ENCODE data around the gene CNTF. TPM values are rescaled to one million over a fixed set of nuclear protein-coding genes. Genes with fewer than 3 reads are reported as not detected.

The CNTF gene
- total RNA-seq, 1 donor from 2014 or later, result 4.4 TPM

- H3K36me3 Mint-ChIP-seq (ENCODE audit: low read depth), result peaks cover 14% of the 10 kb centered on the region
- DNase-seq (ENCODE audit: low read depth, low spot score), result no peak
- no peak overlapping the region for H3K4me3 Mint-ChIP-seq
- no peak for TF ChIP-seq CTCF (conservative IDR thresholded peaks at IDR 0.05)
- no peaks in the 10 kb centered on the region for H3K4me1 Mint-ChIP-seq
- H3K9me3 Mint-ChIP-seq, result no peaks in the 10 kb centered on the region
- H3K27ac Mint-ChIP-seq (ENCODE audit: unreplicated experiment), result no peak overlapping the region
- no peaks in the 10 kb centered on the region for H3K27me3 Mint-ChIP-seq (ENCODE audit: low read depth)
Observed at GRCh38 chr11:58628446-58628845, 6.0 kb downstream of the CNTF start.

DNA sequence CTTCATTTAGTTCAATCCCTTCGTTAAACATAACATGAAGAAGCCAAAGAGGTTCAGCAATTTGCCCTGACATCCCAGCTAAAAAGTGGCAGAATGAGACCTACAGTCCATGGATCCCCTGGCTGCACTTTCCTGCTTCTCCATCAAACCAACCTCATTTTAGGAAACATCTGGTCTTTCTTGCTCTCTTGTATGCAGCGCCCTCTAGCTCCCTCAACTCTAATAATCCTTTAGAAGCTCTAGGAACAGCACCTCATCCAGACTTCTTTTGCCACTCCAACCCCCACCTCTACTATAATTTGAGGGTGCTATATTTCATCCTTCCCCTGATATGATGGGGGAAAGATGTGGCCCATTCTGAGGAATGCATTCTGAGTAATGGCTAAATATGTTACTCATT is 7.4 kb downstream of the CNTF start:
- DNase-seq (ENCODE audit: low read depth, low spot score), result no peak
- no peaks in the 10 kb centered on the region for H3K9me3 Mint-ChIP-seq
- H3K4me3 Mint-ChIP-seq, result no peak overlapping the region
- TF ChIP-seq CTCF (conservative IDR thresholded peaks at IDR 0.05), result peak; percentile 45
- H3K36me3 Mint-ChIP-seq (ENCODE audit: low read depth), result peaks cover 10% of the 10 kb centered on the region
- no peak overlapping the region for H3K27ac Mint-ChIP-seq (ENCODE audit: unreplicated experiment)
- H3K27me3 Mint-ChIP-seq (ENCODE audit: low read depth), result no peaks in the 10 kb centered on the region
- H3K4me1 Mint-ChIP-seq, result no peaks in the 10 kb centered on the region

- no peaks in the 10 kb centered on the region for H3K4me1 Mint-ChIP-seq
- H3K9me3 Mint-ChIP-seq, result no peaks in the 10 kb centered on the region
- peaks cover 8% of the 10 kb centered on the region for H3K36me3 Mint-ChIP-seq (ENCODE audit: low read depth)
- H3K4me3 Mint-ChIP-seq, result no peak overlapping the region
- DNase-seq (ENCODE audit: low read depth, low spot score), result no peak
- no peak overlapping the region for H3K27ac Mint-ChIP-seq (ENCODE audit: unreplicated experiment)
- H3K27me3 Mint-ChIP-seq (ENCODE audit: low read depth), result no peaks in the 10 kb centered on the region
- TF ChIP-seq CTCF (conservative IDR thresholded peaks at IDR 0.05), result no peak
Observed at GRCh38 chr11:58631378-58631777, 8.9 kb downstream of the CNTF start.

- H3K9me3 Mint-ChIP-seq, result no peaks in the 10 kb centered on the region
- no peak overlapping the region for H3K4me3 Mint-ChIP-seq
- TF ChIP-seq CTCF (conservative IDR thresholded peaks at IDR 0.05), result no peak
- no peak overlapping the region for H3K27ac Mint-ChIP-seq (ENCODE audit: unreplicated experiment)
- no peaks in the 10 kb centered on the region for H3K4me1 Mint-ChIP-seq
- DNase-seq (ENCODE audit: low read depth, low spot score), result no peak
- peaks cover 3% of the 10 kb centered on the region for H3K36me3 Mint-ChIP-seq (ENCODE audit: low read depth)
- H3K27me3 Mint-ChIP-seq (ENCODE audit: low read depth), result no peaks in the 10 kb centered on the region
Observed at GRCh38 chr11:58632510-58632909, 10.0 kb downstream of the CNTF start.

GRCh38 chr11:58636587-58636986 is 14.1 kb downstream of the CNTF start:
- DNase-seq (ENCODE audit: low read depth, low spot score), result no peak
- no peak for TF ChIP-seq CTCF (conservative IDR thresholded peaks at IDR 0.05)

DNA sequence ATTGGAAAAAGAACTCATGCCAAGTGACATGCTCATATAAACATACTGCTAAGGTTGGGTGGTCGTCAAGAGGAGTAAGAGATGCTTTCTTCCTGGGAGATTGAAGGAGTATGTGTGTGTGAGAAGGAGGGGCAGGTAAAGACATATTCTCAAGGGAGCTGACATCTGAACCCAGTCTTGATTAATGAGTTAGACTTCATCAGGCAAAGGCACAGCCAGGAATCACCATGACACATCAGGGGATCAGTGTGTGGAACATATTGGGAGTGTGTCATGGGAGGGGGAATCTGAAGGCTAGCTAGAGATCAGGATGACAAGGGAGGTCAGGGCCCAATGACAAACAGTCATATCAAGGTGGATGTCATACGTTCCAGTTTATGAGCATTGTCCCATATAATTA is 14.9 kb downstream of the CNTF start:
- H3K4me3 Mint-ChIP-seq, result no peak overlapping the region
- no peak for DNase-seq (ENCODE audit: low read depth, low spot score)
- H3K27ac Mint-ChIP-seq (ENCODE audit: unreplicated experiment), result no peak overlapping the region
- H3K4me1 Mint-ChIP-seq, result no peaks in the 10 kb centered on the region
- TF ChIP-seq CTCF (conservative IDR thresholded peaks at IDR 0.05), result no peak
- no peaks in the 10 kb centered on the region for H3K27me3 Mint-ChIP-seq (ENCODE audit: low read depth)
- H3K9me3 Mint-ChIP-seq, result no peaks in the 10 kb centered on the region
- no peaks in the 10 kb centered on the region for H3K36me3 Mint-ChIP-seq (ENCODE audit: low read depth)

More at GRCh38 chr11:58636587-58636986, 14.1 kb downstream of the CNTF start:
- Mint-ChIP-seq H3K4me3 (no peak overlapping the region), H3K9me3 (no peaks in the 10 kb centered on the region), H3K27me3 (ENCODE audit: low read depth) (no peaks in the 10 kb centered on the region), H3K27ac (ENCODE audit: unreplicated experiment) (no peak overlapping the region), H3K4me1 (no peaks in the 10 kb centered on the region), H3K36me3 (ENCODE audit: low read depth) (no peaks in the 10 kb centered on the region)
